Small intestine (tissue), 7 donors: ENCODE measurements around the gene DHX30. TPM values are rescaled to one million over a fixed set of nuclear protein-coding genes. Genes with fewer than 3 reads are reported as not detected.

ENCODE experiments used
- DNase-seq, 2 donors: peaks; one replicate each; pipeline versions ENCODE4 v3.0.0 to v3.0.0-alpha.2; 2013
- FAIRE-seq: peaks from 2 replicates; lab custom pipeline; 2012; peaks lifted over from hg19 to GRCh38; lab: Jason Lieb, UNC
- H3K27ac ChIP-seq, 3 donors: one replicate each; pipeline ENCODE4 v1.5.1; 2013; ENCODE audit warnings: low read length in 2 of 3, mild to moderate bottlenecking in 2 of 3, control low read depth in 1 of 3, inconsistent platforms in 1 of 3, low read depth in 1 of 3, moderate library complexity in 1 of 3
- H3K27me3 ChIP-seq, 3 donors: one replicate each; pipeline ENCODE4 v1.6.1; 2013; ENCODE audit warnings: low read length in 3 of 3, inconsistent platforms in 1 of 3; ENCODE audit not compliant: control insufficient read depth in 3 of 3, insufficient read depth in 3 of 3
- H3K36me3 ChIP-seq, 3 donors: one replicate each; pipeline ENCODE4 v1.6.1; 2013; ENCODE audit warnings: low read length in 3 of 3, inconsistent platforms in 1 of 3, low read depth in 1 of 3, mild to moderate bottlenecking in 1 of 3, moderate library complexity in 1 of 3; ENCODE audit not compliant: control insufficient read depth in 3 of 3, insufficient read depth in 2 of 3
- H3K4me1 ChIP-seq, 3 donors: one replicate each; pipeline ENCODE4 v1.6.1; 2013; ENCODE audit warnings: low read length in 2 of 3, inconsistent platforms in 1 of 3, low read depth in 1 of 3, mild to moderate bottlenecking in 1 of 3, moderate library complexity in 1 of 3; ENCODE audit not compliant: control insufficient read depth in 3 of 3, insufficient read depth in 2 of 3
- H3K4me3 ChIP-seq, 3 donors: one replicate each; pipeline ENCODE4 v1.5.1; 2013; ENCODE audit warnings: low read length in 3 of 3, control low read depth in 1 of 3, inconsistent platforms in 1 of 3, low read depth in 1 of 3, mild to moderate bottlenecking in 1 of 3, moderate library complexity in 1 of 3
- H3K9me3 ChIP-seq, 2 donors: one replicate each; pipeline ENCODE4 v1.6.1; 2013; ENCODE audit warnings: low read depth in 1 of 2, low read length in 1 of 2; ENCODE audit not compliant: control insufficient read depth in 2 of 2, insufficient read depth in 1 of 2
- WGBS, 3 donors: extraction: QIAGEN DNeasy Blood & Tissue Kit; methylation state at CpG; one replicate each; pipeline ENCODE4 v1.1.7; 2013; 5-methylcytosine and 5-hydroxymethylcytosine counted together
- polyA plus RNA-seq, 4 donors: library from polyadenylated mRNA; stranded (reverse) in 3 of 4; unstranded in 1 of 4; fragments of 200-250 nt in 3 of 4; fragments of 120-200 nt in 1 of 4; gene quantifications; one replicate each; pipeline versions ENCODE4 v1.2.1 to v1.2.3, GENCODE V29; 2013
- donor health status: healthy with polysubstance abuse.
- donor health status: control.
- donor health status: control.
- donor health status: Bipolar disorder and iron deficiency.
- donor health status: healthy.

Gene DHX30
- polyA plus RNA-seq, 4 donors: 27.7 to 38.9 (median 36.1) TPM

DNA sequence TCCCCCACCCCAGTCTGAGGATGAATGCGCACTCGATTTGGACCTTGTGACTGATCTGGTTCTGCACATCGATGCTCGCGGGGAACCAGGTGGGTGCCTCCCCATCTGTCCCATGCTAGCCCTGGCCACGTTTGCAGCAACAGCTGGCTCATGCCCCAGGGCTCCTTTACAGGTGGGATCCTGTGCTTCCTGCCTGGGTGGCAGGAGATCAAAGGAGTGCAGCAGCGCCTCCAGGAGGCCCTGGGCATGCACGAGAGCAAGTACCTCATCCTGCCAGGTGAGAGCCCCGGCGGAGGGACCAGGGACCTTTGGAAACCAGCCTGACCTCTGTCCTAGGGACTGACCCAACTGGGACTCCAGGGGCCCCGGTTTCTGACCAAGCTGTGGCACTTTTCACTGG lies 44.3 kb downstream of the DHX30 start:
- Histone ChIP-seq H3K27me3 (no peaks in the 10 kb centered on the region), H3K4me3 (no peak overlapping the region), H3K36me3 (peaks cover 13 to 99% (median 31%) of the 10 kb centered on the region in 3 donors), H3K27ac (no peak overlapping the region), H3K9me3 (no peaks in the 10 kb centered on the region), H3K4me1 (no peaks in the 10 kb centered on the region)
- no peak for FAIRE-seq
- no peak for DNase-seq
- WGBS, 3 donors: 83 to 86% (median 85%) methylated on average over 11 of the region's 11 CpGs

DNA sequence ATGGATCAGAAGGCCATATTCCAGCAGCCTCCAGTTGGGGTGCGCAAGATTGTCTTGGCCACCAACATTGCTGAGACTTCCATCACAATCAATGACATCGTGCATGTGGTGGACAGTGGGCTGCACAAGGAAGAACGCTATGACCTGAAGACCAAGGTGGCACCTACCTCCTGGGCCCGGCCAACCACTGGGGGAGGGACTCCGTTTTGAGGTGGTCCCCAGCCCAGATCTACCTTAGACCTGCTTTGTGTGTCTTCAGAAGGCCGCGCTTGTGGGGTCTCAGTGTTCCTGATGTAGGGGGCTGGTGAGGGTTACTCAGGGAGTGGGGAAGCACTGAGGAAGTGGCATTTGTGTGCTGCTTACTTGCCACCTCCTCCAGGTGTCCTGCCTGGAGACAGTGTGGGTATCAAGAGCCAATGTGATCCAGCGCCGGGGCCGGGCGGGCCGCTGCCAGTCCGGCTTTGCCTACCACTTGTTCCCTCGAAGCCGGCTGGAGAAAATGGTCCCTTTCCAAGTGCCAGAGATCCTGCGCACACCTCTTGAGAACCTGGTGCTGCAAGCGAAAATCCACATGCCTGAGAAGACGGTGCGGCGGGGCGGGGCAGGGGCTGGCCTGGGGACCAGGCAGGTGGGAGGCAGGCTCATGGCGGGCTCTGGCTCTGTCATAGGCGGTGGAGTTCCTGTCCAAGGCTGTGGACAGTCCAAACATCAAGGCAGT lies 45.0 kb downstream of the DHX30 start:
- 94 to 96% (median 95%) methylated on average over 22 to 23 of the region's 23 CpGs for WGBS, 3 donors
- no peaks in the 10 kb centered on the region for H3K27me3 ChIP-seq
- DNase-seq (no peak), FAIRE-seq (no peak)
- H3K4me1 ChIP-seq: no peaks in the 10 kb centered on the region
- peaks cover 16 to 100% (median 35%) of the 10 kb centered on the region in 3 donors for H3K36me3 ChIP-seq
- no peaks in the 10 kb centered on the region for H3K9me3 ChIP-seq
- H3K4me3 ChIP-seq: no peak overlapping the region
- H3K27ac ChIP-seq: no peak overlapping the region

- Histone ChIP-seq H3K4me3 (no peak overlapping the region), H3K9me3 (no peaks in the 10 kb centered on the region), H3K4me1 (no peaks in the 10 kb centered on the region), H3K27me3 (no peaks in the 10 kb centered on the region), H3K27ac (no peak overlapping the region), H3K36me3 (peaks cover 16 to 100% (median 33%) of the 10 kb centered on the region in 3 donors)
- no peak for FAIRE-seq
- 88 to 91% (median 88%) methylated on average over 21 to 23 of the region's 23 CpGs for WGBS, 3 donors
- DNase-seq: no peak
Measured at GRCh38 chr3:47848599-47849117, 45.7 kb downstream of the DHX30 start.

DNA sequence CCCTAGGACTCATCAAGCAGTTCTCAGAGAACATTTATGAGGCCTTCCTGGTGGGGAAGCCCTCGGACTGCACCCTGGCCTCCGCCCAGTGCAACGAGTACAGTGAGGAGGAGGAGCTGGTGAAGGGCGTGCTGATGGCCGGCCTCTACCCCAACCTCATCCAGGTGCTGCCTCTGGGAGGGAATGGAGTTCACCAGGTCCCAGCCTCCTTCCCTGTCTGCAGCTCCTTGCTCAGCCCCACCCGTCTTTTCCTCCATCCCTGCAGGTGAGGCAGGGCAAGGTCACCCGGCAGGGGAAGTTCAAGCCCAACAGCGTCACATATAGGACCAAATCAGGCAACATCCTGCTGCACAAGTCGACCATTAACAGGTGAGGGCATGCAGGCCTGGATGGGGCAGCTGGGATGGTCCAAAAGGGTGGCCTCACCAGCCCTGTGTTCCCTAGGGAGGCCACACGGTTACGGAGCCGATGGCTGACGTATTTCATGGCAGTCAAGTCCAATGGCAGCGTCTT lies 46.3 kb downstream of the DHX30 start:
- FAIRE-seq: no peak
- DNase-seq: peak in 1 of 2 donors; percentile 15
- H3K4me3 ChIP-seq: no peak overlapping the region
- H3K36me3 ChIP-seq: peaks cover 18 to 100% (median 33%) of the 10 kb centered on the region in 3 donors
- no peaks in the 10 kb centered on the region for H3K27me3 ChIP-seq
- H3K9me3 ChIP-seq: no peaks in the 10 kb centered on the region
- no peaks in the 10 kb centered on the region for H3K4me1 ChIP-seq
- H3K27ac ChIP-seq: no peak overlapping the region
- WGBS, 3 donors: 60 to 76% (median 70%) methylated on average over 13 to 14 of the region's 14 CpGs

DNA sequence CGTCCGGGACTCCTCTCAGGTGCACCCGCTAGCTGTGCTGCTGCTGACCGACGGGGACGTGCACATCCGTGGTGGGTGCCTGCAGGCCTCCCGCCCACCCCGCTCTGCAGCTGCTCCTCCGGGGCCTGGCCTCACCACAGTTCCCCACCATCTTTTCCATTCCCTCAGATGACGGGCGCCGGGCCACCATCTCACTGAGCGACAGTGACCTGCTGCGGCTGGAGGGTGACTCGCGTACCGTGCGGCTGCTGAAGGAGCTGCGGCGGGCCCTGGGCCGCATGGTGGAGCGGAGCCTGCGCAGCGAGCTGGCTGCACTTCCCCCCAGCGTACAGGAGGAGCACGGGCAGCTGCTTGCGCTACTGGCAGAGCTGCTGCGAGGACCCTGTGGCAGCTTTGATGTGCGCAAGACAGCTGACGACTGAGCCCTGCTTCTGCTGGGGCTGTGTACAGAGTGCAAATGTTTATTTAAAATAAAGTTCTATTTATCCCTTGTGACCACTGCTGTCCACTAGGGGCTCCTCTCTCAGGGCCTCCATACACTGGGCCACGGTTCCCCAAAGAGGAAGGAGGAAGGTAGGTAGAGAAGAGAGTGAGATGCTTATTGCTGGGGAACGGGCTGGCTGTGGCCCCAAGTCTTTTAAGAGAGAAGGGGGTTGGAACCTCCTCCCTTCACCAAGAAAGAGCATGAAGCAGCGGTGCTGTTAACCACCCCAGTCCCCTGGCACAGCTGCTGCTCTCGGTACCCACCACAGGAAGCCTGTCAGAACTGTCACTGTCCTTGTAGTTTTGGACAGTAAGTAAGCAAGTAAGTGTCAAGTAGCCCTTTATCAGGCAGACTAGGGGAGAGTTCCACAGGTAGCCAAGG lies 47.0 kb downstream of the DHX30 start:
- Histone ChIP-seq H3K4me3 (no peak overlapping the region), H3K36me3 (peaks cover 20 to 100% (median 31%) of the 10 kb centered on the region in 3 donors), H3K4me1 (no peaks in the 10 kb centered on the region), H3K9me3 (no peaks in the 10 kb centered on the region), H3K27ac (no peak overlapping the region), H3K27me3 (no peaks in the 10 kb centered on the region)
- DNase-seq (peak; percentile 13 to 26), FAIRE-seq (no peak)
- WGBS, 3 donors: 85 to 89% (median 89%) methylated on average over 34 to 35 of the region's 35 CpGs

DNA sequence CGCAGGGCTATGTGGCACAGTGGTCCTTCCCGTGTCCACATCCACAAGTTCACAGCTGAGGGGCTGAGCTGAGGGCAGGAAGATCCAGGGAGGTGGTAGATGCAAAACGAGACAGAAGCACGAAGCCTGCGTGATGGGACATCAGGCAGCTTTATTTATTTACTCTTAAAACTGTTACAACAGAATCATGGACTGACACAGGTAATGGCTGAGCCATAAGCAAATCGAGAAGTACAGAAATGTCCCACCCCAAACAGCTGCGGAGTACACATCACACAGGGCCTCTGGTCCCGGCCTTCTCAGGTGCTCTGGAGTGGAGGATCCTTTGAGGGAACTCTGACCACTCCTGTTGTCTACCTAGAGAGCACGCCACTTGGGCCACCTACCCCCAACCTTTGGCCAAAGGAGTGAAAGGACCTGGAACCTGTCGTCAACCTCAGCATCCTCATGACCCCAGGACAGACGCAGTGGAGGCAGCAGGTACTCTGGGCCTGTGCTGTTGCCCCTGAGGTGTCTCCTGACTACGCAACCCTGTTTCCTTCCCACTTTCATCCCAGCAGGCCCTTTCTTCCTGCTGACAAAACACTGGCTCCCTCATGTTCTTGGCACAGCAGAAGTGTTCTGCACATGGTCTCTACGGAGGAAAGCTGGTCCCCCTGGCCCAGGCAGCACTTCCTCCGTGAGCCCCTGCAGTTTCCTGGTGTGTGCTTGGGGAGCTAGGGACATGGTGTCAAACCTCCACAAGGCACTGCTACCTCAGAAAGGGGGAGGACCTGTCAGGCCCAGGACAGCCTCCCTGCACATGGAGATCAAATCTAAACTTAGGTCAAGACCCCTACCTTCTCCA lies 47.8 kb downstream of the DHX30 start:
- Histone ChIP-seq H3K4me1 (no peaks in the 10 kb centered on the region), H3K36me3 (peaks cover 18 to 100% (median 30%) of the 10 kb centered on the region in 3 donors), H3K4me3 (no peak overlapping the region), H3K27ac (no peak overlapping the region), H3K9me3 (no peaks in the 10 kb centered on the region), H3K27me3 (no peaks in the 10 kb centered on the region)
- 80 to 82% (median 80%) methylated on average over 14 of the region's 14 CpGs for WGBS, 3 donors
- FAIRE-seq (no peak), DNase-seq (no peak)

GRCh38 chr3:47851888-47852603 lies 49.1 kb downstream of the DHX30 start:
- no peak overlapping the region for H3K4me3 ChIP-seq
- 90 to 94% (median 93%) methylated on average over 11 to 12 of the region's 12 CpGs for WGBS, 3 donors
- H3K27ac ChIP-seq: no peak overlapping the region
- no peaks in the 10 kb centered on the region for H3K9me3 ChIP-seq
- H3K4me1 ChIP-seq: no peaks in the 10 kb centered on the region
- H3K27me3 ChIP-seq: no peaks in the 10 kb centered on the region
- H3K36me3 ChIP-seq: peaks cover 15 to 100% (median 25%) of the 10 kb centered on the region in 3 donors
- FAIRE-seq: no peak
- DNase-seq: no peak
